GM23338 (cell line): ENCODE data around the gene RNF157. TPM values are rescaled to one million over a fixed set of nuclear protein-coding genes. Genes with fewer than 3 reads are reported as not detected.
"Not testable (repeated sequence)": the region's sequence is repeated elsewhere in the genome, so short reads cannot be mapped to it uniquely, and the experiment has no call there.

ENCODE experiments used
- ATAC-seq: fragments of 200-7000 bp; cut with Tn5 transposase; 3 replicates; pipeline ENCODE4 v1.9.1; 2020
- DNase-seq: peaks from one replicate; pipeline ENCODE4 v3.0.0-alpha.2; 2015; ENCODE audit warnings: low spot score
- H2AFZ ChIP-seq: fragments of 200-600 bp; sonication (generic); 2 replicates; pipeline ENCODE4 v1.8.0; 2016; ENCODE audit warnings: antibody characterized with exemption, mild to moderate bottlenecking, moderate library complexity
- H3F3A ChIP-seq: fragments of 200-600 bp; sonication (generic); replicated peaks from 2 replicates; pipeline ENCODE4 v1.8.0; 2017; ENCODE audit warnings: antibody characterized with exemption, mixed run types, low read depth
- H3K27ac ChIP-seq: fragments of 200-600 bp; sonication (generic); 2 replicates; pipeline ENCODE4 v1.6.1; 2016; ENCODE audit warnings: low read depth
- H3K27me3 ChIP-seq: fragments of 200-600 bp; sonication (generic); 2 replicates; pipeline ENCODE4 v1.8.0; 2016; ENCODE audit warnings: mild to moderate bottlenecking, mixed run types, moderate library complexity; ENCODE audit not compliant: insufficient read depth
- H3K36me3 ChIP-seq: fragments of 200-600 bp; sonication (generic); 2 replicates; pipeline ENCODE4 v1.8.0; 2016; ENCODE audit warnings: mild to moderate bottlenecking; ENCODE audit not compliant: insufficient read depth
- H3K4me1 ChIP-seq: fragments of 200-600 bp; sonication (generic); 2 replicates; pipeline ENCODE4 v1.8.0; 2016; ENCODE audit warnings: mild to moderate bottlenecking, moderate library complexity; ENCODE audit not compliant: insufficient read depth
- H3K4me2 ChIP-seq: fragments of 200-600 bp; sonication (generic); 2 replicates; pipeline ENCODE4 v1.7.1; 2017; ENCODE audit warnings: mixed run types
- H3K4me3 ChIP-seq: fragments of 200-600 bp; sonication (generic); 2 replicates; pipeline ENCODE4 v1.6.1; 2016; ENCODE audit warnings: mixed run types
- H3K79me2 ChIP-seq: fragments of 200-600 bp; sonication (generic); replicated peaks from 2 replicates; pipeline ENCODE4 v1.8.0; 2017; ENCODE audit warnings: mild to moderate bottlenecking; ENCODE audit not compliant: insufficient read depth
- H3K9me2 ChIP-seq: fragments of 200-600 bp; sonication (generic); 2 replicates; pipeline ENCODE4 v1.8.0; 2017; ENCODE audit not compliant: insufficient read depth
- H4K20me1 ChIP-seq: fragments of 200-600 bp; sonication (generic); replicated peaks from 2 replicates; pipeline ENCODE4 v1.8.0; 2017; ENCODE audit warnings: mild to moderate bottlenecking; ENCODE audit not compliant: insufficient read depth
- H3K27ac Mint-ChIP-seq: 2 replicates; pipeline ENCODE4 v1.8.0; 2020; ENCODE audit warnings: inconsistent platforms, mild to moderate bottlenecking, moderate library complexity, mixed read lengths
- H3K27me3 Mint-ChIP-seq: 3 replicates; pipeline ENCODE4 v1.8.0; 2022; ENCODE audit warnings: low read depth, mild to moderate bottlenecking, moderate library complexity, mixed read lengths, inconsistent platforms; ENCODE audit not compliant: insufficient read depth, poor library complexity
- H3K36me3 Mint-ChIP-seq: 3 replicates; pipeline ENCODE4 v1.8.0; 2021; ENCODE audit warnings: low read depth, mild to moderate bottlenecking, inconsistent platforms, moderate library complexity, mixed read lengths
- H3K4me1 Mint-ChIP-seq: 3 replicates; pipeline ENCODE4 v1.8.0; 2020; ENCODE audit warnings: mild to moderate bottlenecking, inconsistent platforms, mixed read lengths
- H3K4me3 Mint-ChIP-seq: 3 replicates; pipeline ENCODE4 v1.8.0; 2021; ENCODE audit warnings: moderate library complexity, mild to moderate bottlenecking, inconsistent platforms, mixed read lengths
- H3K9me3 Mint-ChIP-seq: 3 replicates; pipeline ENCODE4 v1.8.0; 2020; ENCODE audit warnings: moderate library complexity, mild to moderate bottlenecking, inconsistent platforms, mixed read lengths
- CTCF ChIP-seq, 2 experiments: fragments of 200-600 bp in 1 of 2; sonication (generic) in 1 of 2; conservative IDR thresholded peaks; 2 replicates each; pipeline versions ENCODE4 v1.5.1 to v1.6.1; 2016 to 2017; ENCODE audit warnings: antibody characterized with exemption in 2 of 2, low read depth in 2 of 2, mild to moderate bottlenecking in 2 of 2, moderate library complexity in 1 of 2
- REST ChIP-seq: IDR thresholded peaks from one replicate; pipeline ENCODE4 v1.6.1; 2018; ENCODE audit warnings: antibody characterized with exemption; ENCODE audit not compliant: unreplicated experiment
- polyA plus RNA-seq: library from polyadenylated mRNA; unstranded; fragments of >200 nt; fragmentation: Nextera tagmentation; extraction: Ambion mirVana; gene quantifications from 2 replicates; pipeline ENCODE4 v1.2.1, GENCODE V29; 2016
- total RNA-seq: library from RNA; depleted of rRNA; stranded (reverse); fragments of >200 nt; shearing (Covaris generic); gene quantifications from 2 replicates; pipeline ENCODE4 v1.2.3, GENCODE V29; 2014

Gene RNF157
- total and polyA plus RNA-seq, 2 experiments from 2014 or later: 7.8 to 11.7 TPM

- DNase-seq (no peak), ATAC-seq (no peak)
- Histone ChIP-seq H3K27me3 (0 out of 2 replicates have a peak, but pooled peaks cover 4% of the 10 kb centered on the region), H3K79me2 (no peaks in the 10 kb centered on the region; the same call in 1 of the 2 replicates), H3K4me1 (no peaks in the 10 kb centered on the region), H3K27ac (no peak overlapping the region), H4K20me1 (no peaks in the 10 kb centered on the region; the same call in none of the 2 replicates), H3K9me2 (no peaks in the 10 kb centered on the region), H3K36me3 (no peaks in the 10 kb centered on the region), H3F3A (no peaks in the 10 kb centered on the region), H2AFZ (no peak overlapping the region), H3K4me3 (no peak overlapping the region), H3K4me2 (no peak overlapping the region)
- Mint-ChIP-seq H3K36me3 (no peaks in the 10 kb centered on the region), H3K27me3 (no peaks in the 10 kb centered on the region), H3K27ac (no peak overlapping the region), H3K4me3 (no peak overlapping the region), H3K9me3 (no peaks in the 10 kb centered on the region), H3K4me1 (peaks cover 5% of the 10 kb centered on the region)
- TF ChIP-seq CTCF (conservative IDR thresholded peaks at IDR 0.05; ENCODE audit: low read depth in 2 of 2) (no peak), REST (no peak)
Measured at GRCh38 chr17:76232342-76232741, 8.0 kb downstream of the RNF157 start.

GRCh38 chr17:76226749-76227148 lies 13.5 kb downstream of the RNF157 start:
- H3K36me3 Mint-ChIP-seq, H3K27ac ChIP-seq, H3K4me1 Mint-ChIP-seq, H3K4me1 ChIP-seq, DNase-seq, H3K4me3 Mint-ChIP-seq, H3K9me2 ChIP-seq, H3K36me3 ChIP-seq, H3F3A ChIP-seq, H4K20me1 ChIP-seq, ATAC-seq, H3K4me2 ChIP-seq, H3K9me3 Mint-ChIP-seq, H3K79me2 ChIP-seq, H3K27ac Mint-ChIP-seq, H2AFZ ChIP-seq, H3K27me3 Mint-ChIP-seq, H3K27me3 ChIP-seq, H3K4me3 ChIP-seq: not testable (repeated sequence)

- not testable (repeated sequence) for H3K27ac ChIP-seq, H3K36me3 Mint-ChIP-seq, H3K4me1 Mint-ChIP-seq, H3K27ac Mint-ChIP-seq, ATAC-seq, H2AFZ ChIP-seq, H3K4me1 ChIP-seq, H3K9me2 ChIP-seq, H3K27me3 ChIP-seq, H3K4me3 Mint-ChIP-seq, DNase-seq, H3F3A ChIP-seq, H3K79me2 ChIP-seq, H4K20me1 ChIP-seq, H3K4me2 ChIP-seq, H3K27me3 Mint-ChIP-seq, H3K4me3 ChIP-seq, H3K9me3 Mint-ChIP-seq, H3K36me3 ChIP-seq
Measured at GRCh38 chr17:76225373-76226086, 14.8 kb downstream of the RNF157 start.
